ENCODE measurements around the gene NCKAP5L. TPM values are rescaled to one million over a fixed set of nuclear protein-coding genes. Genes with fewer than 3 reads are reported as not detected.
A peak's percentile ranks its signal among the peaks of the same experiment; 100 is the strongest.

Gene NCKAP5L
- total RNA-seq, 1 donor from 2014 or later = 11.3 TPM

DNA sequence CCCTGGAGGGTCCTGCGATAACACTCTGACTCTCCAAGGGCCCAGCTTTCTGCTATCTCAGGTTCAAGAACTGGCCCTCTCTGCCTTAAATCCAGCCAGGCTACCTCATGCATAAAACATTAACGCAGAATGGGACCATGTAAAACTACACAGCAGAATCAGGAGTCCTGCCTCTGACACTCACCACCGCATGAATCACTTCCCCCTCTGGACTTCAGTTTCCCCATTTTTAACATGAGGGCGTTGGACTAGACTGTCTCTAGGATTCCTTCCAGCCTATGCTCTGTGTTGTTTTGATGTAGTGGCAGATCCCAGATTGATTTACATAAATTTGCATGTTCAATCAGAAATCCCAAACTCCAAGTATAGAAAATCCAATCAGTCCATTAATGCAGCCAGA lies 3.3 kb downstream of the NCKAP5L start:
- ATAC-seq = no peak
- DNase-seq (ENCODE audit: low spot score) = no peak

DNA sequence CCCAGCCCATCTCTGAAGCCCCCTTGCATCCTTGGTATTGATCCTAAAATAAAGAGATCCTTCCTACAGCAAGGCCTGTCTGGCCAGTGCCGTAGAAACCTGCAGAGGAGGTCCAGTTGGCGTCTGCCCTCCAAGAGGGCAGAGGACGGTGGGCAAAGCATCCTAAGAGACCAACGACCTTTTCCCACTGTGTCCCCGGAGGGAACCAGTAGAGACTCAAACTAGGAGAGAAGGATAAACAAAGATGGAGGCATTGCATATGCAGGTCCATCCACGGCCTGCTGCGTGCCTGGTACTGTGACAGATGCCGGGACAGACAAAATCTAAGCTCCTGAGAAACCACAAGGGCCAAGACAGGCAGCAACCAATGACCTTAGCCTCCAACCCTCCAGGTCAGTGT lies 3.8 kb downstream of the NCKAP5L start:
- DNase-seq (ENCODE audit: low spot score) (peak; percentile 36), ATAC-seq (no peak)

DNA sequence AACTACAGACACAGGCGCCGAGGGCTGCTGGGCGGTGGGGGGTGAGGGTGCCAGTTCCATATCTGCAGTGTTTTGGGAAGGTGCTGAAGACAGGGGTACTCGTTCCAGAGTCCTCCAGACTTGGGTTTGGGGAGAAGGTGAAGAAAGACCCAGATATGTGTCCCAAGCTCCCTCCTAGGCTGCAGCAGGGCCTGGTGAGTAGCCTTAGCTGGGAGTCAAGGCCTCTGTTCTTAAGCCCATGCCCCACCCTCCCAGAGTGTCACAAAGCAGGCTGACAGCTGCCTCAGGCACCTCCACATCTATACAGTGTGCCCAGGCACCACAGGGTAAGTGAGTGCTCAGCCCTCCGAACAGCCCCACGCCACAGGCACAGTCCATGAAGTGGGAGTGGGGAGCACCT lies 4.3 kb downstream of the NCKAP5L start:
- DNase-seq (ENCODE audit: low spot score) (peak; percentile 22), ATAC-seq (no peak)

- no peak for DNase-seq (ENCODE audit: low spot score)
- no peak for ATAC-seq
Observed at GRCh38 chr12:49823350-49823749, 4.9 kb downstream of the NCKAP5L start.

- DNase-seq (ENCODE audit: low spot score) (peak; percentile 31), ATAC-seq (no peak)
Observed at GRCh38 chr12:49821373-49822287, 6.6 kb downstream of the NCKAP5L start.

DNA sequence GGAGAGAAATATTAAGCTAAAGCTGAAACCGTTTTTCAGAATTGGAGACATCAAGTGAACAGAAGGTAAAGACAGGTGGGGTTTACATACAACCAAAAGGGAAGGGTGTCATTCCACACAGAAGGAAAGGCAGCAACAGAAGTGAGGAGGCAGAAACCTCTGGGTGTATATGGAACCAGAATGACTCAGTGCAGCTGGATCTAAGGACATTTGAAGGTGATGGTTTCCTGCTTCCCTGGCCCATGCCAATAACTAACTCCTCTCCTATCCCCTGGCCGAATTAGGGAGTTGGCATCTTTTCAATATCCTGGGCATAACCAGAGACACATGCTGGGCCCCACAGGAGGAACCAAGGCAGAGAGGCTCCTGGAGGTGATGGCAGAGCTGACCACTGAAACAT lies 8.4 kb downstream of the NCKAP5L start:
- DNase-seq (ENCODE audit: low spot score) (peak; percentile 36), ATAC-seq (no peak)

DNA sequence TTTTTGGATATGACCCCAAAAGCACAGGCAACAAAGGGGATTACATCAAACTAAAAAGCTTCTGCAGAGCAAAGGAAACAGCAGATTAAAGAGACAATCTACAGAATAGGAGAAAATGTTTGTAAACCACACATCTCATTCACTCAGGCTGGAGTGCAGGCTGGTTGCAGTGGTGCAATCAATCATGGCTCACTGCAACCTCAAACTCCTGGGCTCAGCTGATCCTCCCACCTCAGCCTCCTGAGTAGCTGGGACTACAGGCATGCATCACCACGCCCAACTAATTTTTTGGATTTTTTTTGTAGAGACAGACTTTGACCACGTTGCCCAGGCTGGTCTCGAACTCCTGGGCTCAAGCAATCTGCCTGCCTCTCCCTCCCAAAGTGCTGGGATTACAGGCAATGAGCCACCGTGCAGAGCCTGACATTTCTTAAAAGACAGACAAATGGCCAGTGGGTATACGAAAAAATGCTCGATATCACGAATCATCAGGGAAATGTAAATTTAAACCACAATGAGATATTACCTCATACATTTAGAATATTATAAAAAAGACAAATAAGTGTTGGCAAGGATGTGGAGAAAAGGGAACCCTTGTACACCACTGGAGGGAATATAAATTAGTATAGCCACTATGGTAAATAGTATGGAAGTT lies 9.8 kb downstream of the NCKAP5L start:
- peak; percentile 11 for DNase-seq (ENCODE audit: low spot score)
- ATAC-seq = no peak

DNA sequence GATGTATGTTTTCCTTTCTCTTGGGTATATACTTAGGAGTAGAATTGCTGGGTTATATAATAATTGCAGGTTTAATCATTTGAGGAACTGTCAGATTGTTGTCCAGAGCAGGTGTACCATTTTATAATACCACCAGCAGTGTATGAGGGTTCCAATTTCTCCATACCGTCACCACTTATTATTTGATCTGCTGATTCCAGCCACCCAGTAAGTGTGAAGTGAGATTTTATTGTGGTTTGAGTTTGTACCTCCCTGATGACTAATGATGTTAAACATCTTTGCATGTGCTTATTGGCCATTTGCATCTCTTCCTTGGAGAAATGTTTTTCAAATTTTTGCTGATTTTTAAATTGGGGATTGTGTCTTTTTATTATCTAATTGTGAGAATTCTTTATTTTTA lies 15.1 kb downstream of the NCKAP5L start:
- no peak for ATAC-seq
- no peak for DNase-seq (ENCODE audit: low spot score)

DNA sequence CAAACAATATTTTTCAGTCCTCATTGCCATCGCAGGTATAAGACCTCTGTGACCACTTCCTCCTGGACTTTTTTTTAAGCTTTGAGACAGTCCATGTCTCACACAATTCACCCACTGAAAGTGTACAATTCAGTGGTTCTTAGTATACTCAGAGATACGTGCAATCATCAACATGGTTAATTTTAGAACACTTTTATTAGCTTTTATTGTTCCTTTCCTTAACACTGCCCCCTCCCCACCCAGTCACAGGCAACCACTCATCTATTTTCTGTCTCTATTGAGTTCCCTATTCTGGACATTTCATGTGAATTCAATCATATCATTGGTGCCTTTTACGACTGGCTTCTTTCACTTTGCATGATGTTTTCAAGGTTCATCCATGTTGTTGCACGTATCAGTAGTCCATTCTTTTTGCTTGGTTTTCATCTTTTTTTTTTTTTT lies 16.2 kb downstream of the NCKAP5L start:
- DNase-seq (ENCODE audit: low spot score) = no peak
- no peak for ATAC-seq

- DNase-seq (ENCODE audit: low spot score) (no peak), ATAC-seq (no peak)
Observed at GRCh38 chr12:49811136-49811535, 17.1 kb downstream of the NCKAP5L start.

DNA sequence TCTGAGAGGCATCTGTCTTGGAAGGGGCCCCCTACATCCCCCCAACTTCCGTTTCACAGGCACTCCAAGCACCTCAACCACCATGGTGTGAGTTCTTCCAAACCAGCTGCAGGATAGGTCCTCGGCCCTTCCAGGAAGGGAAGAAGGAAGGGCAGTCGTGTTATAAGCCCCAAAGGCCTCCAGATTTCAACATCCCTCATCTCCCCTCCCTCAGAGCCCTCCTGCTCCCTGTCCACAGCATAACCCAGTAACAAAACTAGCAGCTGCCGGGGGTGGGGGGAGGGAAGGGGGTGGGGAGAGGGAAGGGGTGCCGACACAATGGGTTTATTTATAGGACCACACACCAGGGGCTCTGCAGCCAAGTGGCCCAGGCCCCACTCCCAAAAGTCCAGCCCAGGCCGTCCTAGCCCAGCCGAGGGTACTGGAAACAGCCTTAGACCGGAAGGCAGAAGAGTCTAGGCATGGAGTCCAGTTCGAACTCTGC lies 18.3 kb downstream of the NCKAP5L start:
- ATAC-seq = no peak
- DNase-seq (ENCODE audit: low spot score) = no peak

DNA sequence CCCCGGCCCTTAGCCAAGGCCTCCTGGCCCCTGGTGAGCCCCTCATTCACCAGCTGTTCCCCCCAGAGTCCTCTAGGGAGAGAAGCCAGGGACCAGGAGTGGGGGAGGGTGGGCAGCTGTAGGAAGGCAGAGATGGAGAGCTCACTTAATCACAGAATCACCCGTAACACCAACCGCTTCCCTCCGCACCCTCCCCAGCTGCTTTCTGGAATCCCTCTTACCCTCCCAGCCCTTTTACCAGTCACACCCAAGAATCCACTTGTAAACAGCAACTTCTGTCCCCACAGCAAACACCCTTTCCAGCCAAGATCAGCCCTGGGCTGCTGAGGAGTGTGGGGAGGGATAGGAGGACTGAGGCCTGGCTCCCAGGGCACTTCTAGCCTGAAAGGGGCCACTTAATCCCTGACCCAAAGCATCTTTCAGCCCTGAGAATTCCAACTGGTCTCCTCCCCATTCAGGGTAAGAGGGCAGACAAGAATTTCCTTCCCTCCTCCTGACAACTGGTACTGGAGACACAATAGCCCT lies 18.8 kb downstream of the NCKAP5L start:
- ATAC-seq (no peak), DNase-seq (ENCODE audit: low spot score) (no peak)

- ATAC-seq (peak; percentile 49), DNase-seq (ENCODE audit: low spot score) (no peak)
Observed at GRCh38 chr12:49808686-49809380, 19.4 kb downstream of the NCKAP5L start.

DNA sequence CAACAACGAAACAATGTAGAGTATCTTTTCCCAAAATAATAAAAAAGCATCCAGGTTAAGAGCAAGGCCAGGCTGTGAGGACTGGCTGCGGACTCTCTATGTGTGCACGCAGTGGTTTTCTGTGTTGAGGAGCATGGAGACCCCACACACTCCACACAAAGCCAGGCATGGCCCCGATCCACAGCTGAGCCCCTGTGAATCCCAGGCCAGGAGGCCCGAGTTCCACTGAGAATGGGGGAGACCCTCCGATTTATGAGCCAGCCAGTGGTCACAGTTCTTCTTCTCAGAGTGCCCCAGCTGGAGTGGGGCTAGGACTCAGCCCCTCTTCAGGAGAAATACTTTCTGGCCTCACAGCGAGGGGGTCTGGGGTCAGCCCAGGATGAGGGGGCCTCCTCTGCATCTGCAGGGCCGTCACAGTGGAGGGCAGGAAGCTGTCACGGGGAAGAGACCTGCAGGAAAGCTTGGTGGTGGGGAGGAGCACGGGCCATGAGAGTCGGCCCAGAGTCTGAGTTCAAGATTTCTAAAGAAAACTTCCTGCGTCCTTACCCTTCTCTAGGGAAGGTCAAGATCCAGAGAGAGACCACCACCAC lies 20.1 kb downstream of the NCKAP5L start:
- no peak for ATAC-seq
- DNase-seq (ENCODE audit: low spot score) = no peak

DNA sequence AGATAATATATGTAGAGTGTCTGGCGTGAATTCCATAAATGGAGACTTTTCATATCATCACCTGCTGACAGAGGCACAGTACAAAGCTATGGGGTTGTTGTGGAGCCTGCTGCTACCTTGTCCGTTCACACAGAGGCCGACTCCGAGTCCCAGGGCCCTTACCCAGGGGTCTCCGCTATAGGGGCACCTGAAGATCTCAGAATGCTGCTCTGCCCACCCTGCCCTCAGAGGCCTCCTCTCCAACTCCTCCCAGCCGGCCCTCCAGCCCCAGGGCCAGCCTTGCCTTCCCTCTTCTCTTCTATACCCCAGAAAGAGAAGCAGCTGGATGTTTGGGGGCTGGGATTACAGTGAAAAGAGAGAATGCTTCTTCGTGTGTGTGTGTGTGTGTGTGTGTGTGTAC lies 21.3 kb downstream of the NCKAP5L start:
- DNase-seq (ENCODE audit: low spot score) (no peak), ATAC-seq (no peak)

GRCh38 chr12:49806321-49806813 lies 21.8 kb downstream of the NCKAP5L start:
- DNase-seq (ENCODE audit: low spot score) (no peak), ATAC-seq (no peak)

DNA sequence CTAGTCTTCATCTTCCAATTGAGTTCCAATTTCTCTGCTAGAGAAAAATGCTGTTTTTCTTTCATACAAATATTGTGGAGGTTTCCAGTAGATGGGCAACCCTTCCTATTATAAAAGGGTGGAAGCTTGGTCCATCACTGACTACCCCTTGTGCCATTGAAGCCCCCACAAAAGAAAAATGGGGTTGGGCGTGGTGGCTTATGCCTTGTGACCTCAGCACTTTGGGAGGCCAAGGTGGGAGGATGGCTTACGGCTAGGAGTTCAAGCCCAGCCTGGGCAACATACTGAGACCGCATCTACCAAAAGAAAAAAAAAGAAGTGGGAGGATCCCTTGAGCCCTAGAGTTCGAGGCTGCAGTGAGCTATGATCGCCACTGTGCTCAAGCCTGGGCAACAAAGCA lies 22.8 kb downstream of the NCKAP5L start:
- DNase-seq (ENCODE audit: low spot score) = no peak
- no peak for ATAC-seq

- ATAC-seq (no peak), DNase-seq (ENCODE audit: low spot score) (no peak)
Observed at GRCh38 chr12:49804821-49805220, 23.4 kb downstream of the NCKAP5L start.

GRCh38 chr12:49803693-49804450 lies 24.3 kb downstream of the NCKAP5L start:
- DNase-seq (ENCODE audit: low spot score) (no peak), ATAC-seq (no peak)
